DOHH2 (cell line): Measurements from ENCODE around the gene MALT1.

Experiments used
- H3F3A ChIP-seq: fragments of 200-600 bp; sonication (generic), shearing (Covaris generic); 2 replicates; pipeline ENCODE4 v1.6.0; 2016; ENCODE audit warnings: antibody characterized with exemption, mild to moderate bottlenecking; ENCODE audit not compliant: control insufficient read depth, insufficient read depth
- H3K27ac ChIP-seq: fragments of 200-600 bp; sonication (generic); 2 replicates; pipeline ENCODE4 v1.5.1; 2014; ENCODE audit warnings: low read depth, mild to moderate bottlenecking, low read length, moderate library complexity
- H3K27me3 ChIP-seq: fragments of 200-600 bp; sonication (generic); 2 replicates; pipeline ENCODE4 v1.6.1; 2014; ENCODE audit warnings: mild to moderate bottlenecking, low read length, mixed read lengths; ENCODE audit not compliant: control insufficient read depth
- H3K36me3 ChIP-seq: fragments of 200-600 bp; sonication (generic); 2 replicates; pipeline ENCODE4 v1.6.1; 2014; ENCODE audit warnings: mild to moderate bottlenecking, low read length, moderate library complexity, mixed read lengths; ENCODE audit not compliant: control insufficient read depth
- H3K4me1 ChIP-seq: fragments of 200-600 bp; sonication (generic); 2 replicates; pipeline ENCODE4 v1.6.1; 2014; ENCODE audit warnings: mild to moderate bottlenecking, low read length, mixed read lengths; ENCODE audit not compliant: control insufficient read depth
- H3K4me2 ChIP-seq: fragments of 200-600 bp; sonication (generic); 2 replicates; pipeline ENCODE4 v1.6.0; 2014; ENCODE audit warnings: mild to moderate bottlenecking, low read length, moderate library complexity
- H3K4me3 ChIP-seq: fragments of 200-600 bp; sonication (generic); 2 replicates; pipeline ENCODE4 v1.5.1; 2014; ENCODE audit warnings: mild to moderate bottlenecking, low read length, mixed read lengths
- H3K79me2 ChIP-seq: fragments of 200-600 bp; sonication (generic); 2 replicates; pipeline ENCODE4 v1.6.1; 2014; ENCODE audit warnings: mild to moderate bottlenecking, low read length, mixed read lengths; ENCODE audit not compliant: control insufficient read depth
- H3K9me2 ChIP-seq: fragments of 200-600 bp; sonication (generic); replicated peaks from 2 replicates; pipeline ENCODE4 v1.6.1; 2014; ENCODE audit warnings: mild to moderate bottlenecking, low read length, mixed read lengths; ENCODE audit not compliant: control insufficient read depth
- H3K9me3 ChIP-seq: fragments of 200-600 bp; sonication (generic); 2 replicates; pipeline ENCODE4 v1.6.1; 2014; ENCODE audit warnings: antibody characterized with exemption, low read length, mixed read lengths; ENCODE audit not compliant: control insufficient read depth, insufficient read depth
- H4K20me1 ChIP-seq: fragments of 200-600 bp; sonication (generic); 2 replicates; pipeline ENCODE4 v1.6.0; 2014; ENCODE audit warnings: low read depth, mild to moderate bottlenecking, antibody characterized with exemption, low read length, moderate library complexity; ENCODE audit not compliant: control insufficient read depth, insufficient read depth
- CTCF ChIP-seq: fragments of 200-600 bp; sonication (generic); IDR thresholded peaks from one replicate; pipeline ENCODE4 v1.5.1; 2014; ENCODE audit warnings: antibody characterized with exemption, mild to moderate bottlenecking, low read depth, low read length; ENCODE audit not compliant: poor library complexity, severe bottlenecking
- EZH2phosphoT487 ChIP-seq: fragments of 200-600 bp; sonication (generic); IDR thresholded peaks from 2 replicates; pipeline ENCODE4 v1.6.1; 2017; ENCODE audit warnings: borderline replicate concordance, mild to moderate bottlenecking, antibody characterized with exemption, low read length, moderate library complexity, mixed read lengths

MALT1 gene

GRCh38 chr18:58758046-58758445, 86.8 kb downstream of the MALT1 start:
- Histone ChIP-seq H3K36me3 (no peaks in the 10 kb centered on the region), H3F3A (no peaks in the 10 kb centered on the region), H3K79me2 (no peaks in the 10 kb centered on the region), H3K9me3 (no peaks in the 10 kb centered on the region), H3K4me2 (no peak overlapping the region), H4K20me1 (no peaks in the 10 kb centered on the region), H3K4me1 (peaks cover 22% of the 10 kb centered on the region), H3K27me3 (peaks cover 14% of the 10 kb centered on the region), H3K9me2 (no peaks in the 10 kb centered on the region), H3K4me3 (no peak overlapping the region), H3K27ac (no peak overlapping the region)
- no peak for TF ChIP-seq EZH2phosphoT487
- TF ChIP-seq CTCF: no peak

GRCh38 chr18:58758606-58759005, 87.3 kb downstream of the MALT1 start:
- no peak overlapping the region for H3K27ac ChIP-seq

GRCh38 chr18:58761241-58761969, 90.1 kb downstream of the MALT1 start:
- no peaks in the 10 kb centered on the region for H3K9me2 ChIP-seq
- no peaks in the 10 kb centered on the region for H3F3A ChIP-seq
- no peaks in the 10 kb centered on the region for H3K36me3 ChIP-seq
- peak overlapping the region; percentile 46 for H3K4me2 ChIP-seq
- H3K27me3 ChIP-seq: peaks cover 35% of the 10 kb centered on the region
- H3K27ac ChIP-seq: no peak overlapping the region
- H3K4me3 ChIP-seq: peak overlapping the region; percentile 5; the same call in 1 of the 2 replicates
- H3K9me3 ChIP-seq: no peaks in the 10 kb centered on the region
- TF ChIP-seq CTCF (no peak), EZH2phosphoT487 (no peak)
- no peaks in the 10 kb centered on the region for H3K79me2 ChIP-seq
- peaks cover 25% of the 10 kb centered on the region for H3K4me1 ChIP-seq
- peaks cover 4% of the 10 kb centered on the region; the same call in 1 of the 2 replicates for H4K20me1 ChIP-seq

More at GRCh38 chr18:58758606-58759005, 87.3 kb downstream of the MALT1 start:
- H3K36me3 ChIP-seq: no peaks in the 10 kb centered on the region
- no peaks in the 10 kb centered on the region for H3F3A ChIP-seq
- H3K4me2 ChIP-seq: no peak overlapping the region
- H3K4me3 ChIP-seq: no peak overlapping the region
- TF ChIP-seq EZH2phosphoT487 (no peak), CTCF (no peak)
- no peaks in the 10 kb centered on the region for H3K9me2 ChIP-seq
- H3K79me2 ChIP-seq: no peaks in the 10 kb centered on the region
- peaks cover 17% of the 10 kb centered on the region for H3K27me3 ChIP-seq
- H4K20me1 ChIP-seq: no peaks in the 10 kb centered on the region; the same call in 1 of the 2 replicates
- H3K9me3 ChIP-seq: no peaks in the 10 kb centered on the region
- H3K4me1 ChIP-seq: peaks cover 22% of the 10 kb centered on the region
